K562 (cell line): Measurements from ENCODE around the gene DALRD3. TPM values are rescaled to one million over a fixed set of nuclear protein-coding genes. Genes with fewer than 3 reads are reported as not detected.

Experiments
- CXXC5 ChIP-seq: fragments of 250-450 bp; sonication (Bioruptor Pico); IDR thresholded peaks from 2 replicates; pipeline ENCODE4 v1.8.0; 2022; ENCODE audit warnings: inconsistent platforms, mild to moderate bottlenecking, moderate library complexity
- ETS2 ChIP-seq: IDR thresholded peaks from 2 replicates; pipeline ENCODE4 v1.6.1; 2016; ENCODE audit warnings: borderline replicate concordance, missing genetic modification characterization, mild to moderate bottlenecking, moderate library complexity, missing compliant biosample characterization; ENCODE audit not compliant: poor library complexity, severe bottlenecking
- HLTF ChIP-seq: fragments of 450-650 bp; IDR thresholded peaks from 2 replicates; pipeline ENCODE4 v1.6.1; 2016
- HMGN3 ChIP-seq: IDR thresholded peaks from 2 replicates; pipeline ENCODE4 v1.6.1; 2011; ENCODE audit warnings: borderline replicate concordance, low read depth, mild to moderate bottlenecking, mixed read lengths, low read length; ENCODE audit not compliant: insufficient read length; ENCODE audit errors: extremely low read depth
- MAZ ChIP-seq, 2 experiments: fragments of 450-650 bp in 1 of 2; sonication (generic) in 1 of 2; formaldehyde crosslinking; IDR thresholded peaks in 1 of 2; conservative IDR thresholded peaks in 1 of 2; 2 replicates each; pipeline versions ENCODE4 v1.4.0 to v1.5.0; 2020; ENCODE audit warnings: mild to moderate bottlenecking in 1 of 2, missing genetic modification reagents in 1 of 2
- MYC ChIP-seq, 2 experiments: fragments of 250-450 bp in 1 of 2; sonication (Bioruptor Pico) in 1 of 2; IDR thresholded peaks; 2 replicates each; pipeline versions ENCODE4 v1.5.1 to v1.6.1; 2012 to 2021; ENCODE audit warnings: low read depth in 2 of 2, borderline replicate concordance in 1 of 2, improper control_type of control experiment in 1 of 2, low read length in 1 of 2, mild to moderate bottlenecking in 1 of 2, moderate library complexity in 1 of 2
- SRF ChIP-seq, 2 experiments: fragments of 250-450, 450-650 bp in 1 of 2; sonication (Bioruptor Pico) in 1 of 2; sonication (generic) in 1 of 2; formaldehyde crosslinking; IDR thresholded peaks; 2 replicates each; pipeline versions ENCODE4 v1.5.0 to v1.5.1; 2020 to 2022; ENCODE audit warnings: mild to moderate bottlenecking in 1 of 2, missing genetic modification reagents in 1 of 2
- TCF7L2 ChIP-seq: fragments of 150-350 bp; IDR thresholded peaks from 2 replicates; pipeline ENCODE4 v1.6.1; 2016; ENCODE audit warnings: low read depth, mild to moderate bottlenecking, low read length, moderate library complexity
- ZNF12 ChIP-seq: sonication (generic); formaldehyde crosslinking; IDR thresholded peaks from 2 replicates; pipeline ENCODE4 v1.4.0; 2020; ENCODE audit warnings: mild to moderate bottlenecking, missing genetic modification reagents
- ZNF143 ChIP-seq: sonication (generic); formaldehyde crosslinking; IDR thresholded peaks from 2 replicates; pipeline ENCODE4 v1.9.0; 2022; ENCODE audit warnings: mild to moderate bottlenecking, missing genetic modification reagents
- polyA plus RNA-seq, 8 experiments: library from polyadenylated mRNA; depleted of rRNA in 4 of 8; stranded (reverse) in 5 of 8; unstranded in 3 of 8; fragments of >200 nt; fragmentation: Nextera tagmentation in 2 of 8; fragmentation: Illumina TruSeq in 1 of 8; extraction: Ambion mirVana in 2 of 8; extraction: Trizol in 1 of 8; gene quantifications; 2 replicates each; pipeline versions ENCODE4 v1.2.1 to v1.2.3, GENCODE V29; 2011 to 2014; ENCODE audit warnings: inconsistent platforms in 1 of 8, missing spikeins in 1 of 8
- total RNA-seq, 7 experiments: library from RNA; depleted of rRNA in 6 of 7; stranded (reverse); fragments of >200 nt in 6 of 7; fragmentation: Illumina TruSeq in 2 of 7; extraction: Trizol in 2 of 7; gene quantifications; 2 replicates each; pipeline versions ENCODE4 v1.2.1 to v1.2.3, GENCODE V29; 2011 to 2021; ENCODE audit warnings: low replicate concordance in 1 of 7
- TF ChIP-seq, protein P1 (sequence below): fragments of 450-650 bp; conservative IDR thresholded peaks from 2 replicates; pipeline ENCODE4 v1.6.1; 2016; ENCODE audit warnings: missing genetic modification characterization, low read depth, mild to moderate bottlenecking, missing compliant biosample characterization, moderate library complexity
- TF ChIP-seq, protein P2 (sequence below): sonication (generic); formaldehyde crosslinking; IDR thresholded peaks from 2 replicates; pipeline ENCODE4 v1.8.0; 2022; ENCODE audit warnings: mild to moderate bottlenecking, low read depth, missing genetic modification reagents
- TF ChIP-seq, protein P3 (sequence below), 2 experiments: fragments of 150-350 bp in 1 of 2; IDR thresholded peaks; 2 replicates each; pipeline ENCODE4 v1.6.1; 2012 to 2016; ENCODE audit warnings: low read depth in 2 of 2, low read length in 2 of 2, mild to moderate bottlenecking in 1 of 2, moderate library complexity in 1 of 2
- TF ChIP-seq, protein P4 (sequence below): sonication (generic); formaldehyde crosslinking; IDR thresholded peaks from 2 replicates; pipeline ENCODE4 v1.8.1; 2023; ENCODE audit warnings: missing genetic modification reagents, mild to moderate bottlenecking, borderline replicate concordance

Gene DALRD3
- total and polyA plus RNA-seq, 9 of the 15 experiments (the other 6 are each of a cell fraction or from before 2014, with no cell fraction given) = 6.6 to 31.3 (median 14.4) TPM

DNA sequence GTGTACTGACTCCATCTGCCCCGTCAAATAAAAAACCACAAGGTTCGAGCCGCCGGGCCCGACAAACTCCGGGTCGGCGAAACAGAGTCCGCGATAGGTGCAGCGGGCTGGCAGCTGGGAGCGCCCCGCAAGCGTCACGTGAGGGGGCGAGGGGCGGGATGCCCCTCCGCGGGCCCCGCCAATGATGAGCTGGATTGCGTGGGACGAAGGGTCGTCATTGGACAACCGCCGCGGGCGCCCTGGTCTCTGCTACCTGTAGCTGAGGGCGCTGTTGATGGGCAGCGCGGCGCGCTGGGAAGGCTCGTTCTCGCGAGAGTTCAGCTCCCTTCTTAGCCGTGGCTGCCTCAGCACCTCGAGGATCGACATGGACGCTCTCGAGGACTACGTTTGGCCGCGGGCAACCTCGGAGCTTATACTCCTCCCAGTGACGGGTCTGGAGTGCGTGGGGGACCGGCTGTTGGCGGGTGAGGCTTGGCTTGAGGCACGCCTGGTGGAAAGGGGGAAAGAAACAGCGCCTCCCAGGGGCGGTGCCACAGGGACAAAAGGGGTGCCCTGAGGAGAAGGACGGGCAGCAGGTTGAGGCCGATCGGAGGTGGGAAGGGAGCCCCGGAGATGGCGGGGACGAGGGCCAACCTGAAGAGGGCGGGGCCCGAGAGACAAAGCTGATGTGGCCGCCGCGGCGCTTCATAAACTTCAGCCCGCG is 11.2 kb downstream of the DALRD3 start, which contains the start of gene WDR6 (continued):
- TF ChIP-seq, protein P1, sequence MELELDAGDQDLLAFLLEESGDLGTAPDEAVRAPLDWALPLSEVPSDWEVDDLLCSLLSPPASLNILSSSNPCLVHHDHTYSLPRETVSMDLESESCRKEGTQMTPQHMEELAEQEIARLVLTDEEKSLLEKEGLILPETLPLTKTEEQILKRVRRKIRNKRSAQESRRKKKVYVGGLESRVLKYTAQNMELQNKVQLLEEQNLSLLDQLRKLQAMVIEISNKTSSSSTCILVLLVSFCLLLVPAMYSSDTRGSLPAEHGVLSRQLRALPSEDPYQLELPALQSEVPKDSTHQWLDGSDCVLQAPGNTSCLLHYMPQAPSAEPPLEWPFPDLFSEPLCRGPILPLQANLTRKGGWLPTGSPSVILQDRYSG (tag) = no peak
- TF ChIP-seq MYC (IDR thresholded peaks at IDR 0.05; ENCODE audit: low read depth, low read length) (peak; percentile 64; the same call in 1 of the 2 replicates), MYC (CRISPR knock-in tag; IDR thresholded peaks at IDR 0.05; ENCODE audit: borderline replicate concordance, low read depth) (peak; percentile 85; the same call in 1 of the 2 replicates), ZNF143 (CRISPR knock-in tag) (no peak), ZNF12 (no peak; the same call in 1 of the 2 replicates), MAZ (CRISPR knock-in tag; conservative IDR thresholded peaks at IDR 0.05 in 1 of 2, IDR thresholded peaks at IDR 0.05 in 1 of 2) (peak in 1 of 2 experiments; percentile 78; a peak in 1 of 4 replicates), CXXC5 (CRISPR knock-in tag) (peak; percentile 95), HMGN3 (no peak), SRF (CRISPR knock-in tag; IDR thresholded peaks at IDR 0.05) (no peak), HLTF (0 out of 2 replicates have a peak, but pooled peaks have one; percentile 46), ETS2 (no peak), TCF7L2 (no peak)
- TF ChIP-seq, protein P2, sequence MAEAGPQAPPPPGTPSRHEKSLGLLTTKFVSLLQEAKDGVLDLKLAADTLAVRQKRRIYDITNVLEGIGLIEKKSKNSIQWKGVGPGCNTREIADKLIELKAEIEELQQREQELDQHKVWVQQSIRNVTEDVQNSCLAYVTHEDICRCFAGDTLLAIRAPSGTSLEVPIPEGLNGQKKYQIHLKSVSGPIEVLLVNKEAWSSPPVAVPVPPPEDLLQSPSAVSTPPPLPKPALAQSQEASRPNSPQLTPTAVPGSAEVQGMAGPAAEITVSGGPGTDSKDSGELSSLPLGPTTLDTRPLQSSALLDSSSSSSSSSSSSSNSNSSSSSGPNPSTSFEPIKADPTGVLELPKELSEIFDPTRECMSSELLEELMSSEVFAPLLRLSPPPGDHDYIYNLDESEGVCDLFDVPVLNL (CRISPR knock-in tag) = no peak
- TF ChIP-seq, protein P3, sequence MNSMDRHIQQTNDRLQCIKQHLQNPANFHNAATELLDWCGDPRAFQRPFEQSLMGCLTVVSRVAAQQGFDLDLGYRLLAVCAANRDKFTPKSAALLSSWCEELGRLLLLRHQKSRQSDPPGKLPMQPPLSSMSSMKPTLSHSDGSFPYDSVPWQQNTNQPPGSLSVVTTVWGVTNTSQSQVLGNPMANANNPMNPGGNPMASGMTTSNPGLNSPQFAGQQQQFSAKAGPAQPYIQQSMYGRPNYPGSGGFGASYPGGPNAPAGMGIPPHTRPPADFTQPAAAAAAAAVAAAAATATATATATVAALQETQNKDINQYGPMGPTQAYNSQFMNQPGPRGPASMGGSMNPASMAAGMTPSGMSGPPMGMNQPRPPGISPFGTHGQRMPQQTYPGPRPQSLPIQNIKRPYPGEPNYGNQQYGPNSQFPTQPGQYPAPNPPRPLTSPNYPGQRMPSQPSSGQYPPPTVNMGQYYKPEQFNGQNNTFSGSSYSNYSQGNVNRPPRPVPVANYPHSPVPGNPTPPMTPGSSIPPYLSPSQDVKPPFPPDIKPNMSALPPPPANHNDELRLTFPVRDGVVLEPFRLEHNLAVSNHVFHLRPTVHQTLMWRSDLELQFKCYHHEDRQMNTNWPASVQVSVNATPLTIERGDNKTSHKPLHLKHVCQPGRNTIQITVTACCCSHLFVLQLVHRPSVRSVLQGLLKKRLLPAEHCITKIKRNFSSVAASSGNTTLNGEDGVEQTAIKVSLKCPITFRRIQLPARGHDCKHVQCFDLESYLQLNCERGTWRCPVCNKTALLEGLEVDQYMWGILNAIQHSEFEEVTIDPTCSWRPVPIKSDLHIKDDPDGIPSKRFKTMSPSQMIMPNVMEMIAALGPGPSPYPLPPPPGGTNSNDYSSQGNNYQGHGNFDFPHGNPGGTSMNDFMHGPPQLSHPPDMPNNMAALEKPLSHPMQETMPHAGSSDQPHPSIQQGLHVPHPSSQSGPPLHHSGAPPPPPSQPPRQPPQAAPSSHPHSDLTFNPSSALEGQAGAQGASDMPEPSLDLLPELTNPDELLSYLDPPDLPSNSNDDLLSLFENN (IDR thresholded peaks at IDR 0.05; ENCODE audit: low read depth in 2 of 2, low read length in 2 of 2) = no peak
- TF ChIP-seq, protein P4, sequence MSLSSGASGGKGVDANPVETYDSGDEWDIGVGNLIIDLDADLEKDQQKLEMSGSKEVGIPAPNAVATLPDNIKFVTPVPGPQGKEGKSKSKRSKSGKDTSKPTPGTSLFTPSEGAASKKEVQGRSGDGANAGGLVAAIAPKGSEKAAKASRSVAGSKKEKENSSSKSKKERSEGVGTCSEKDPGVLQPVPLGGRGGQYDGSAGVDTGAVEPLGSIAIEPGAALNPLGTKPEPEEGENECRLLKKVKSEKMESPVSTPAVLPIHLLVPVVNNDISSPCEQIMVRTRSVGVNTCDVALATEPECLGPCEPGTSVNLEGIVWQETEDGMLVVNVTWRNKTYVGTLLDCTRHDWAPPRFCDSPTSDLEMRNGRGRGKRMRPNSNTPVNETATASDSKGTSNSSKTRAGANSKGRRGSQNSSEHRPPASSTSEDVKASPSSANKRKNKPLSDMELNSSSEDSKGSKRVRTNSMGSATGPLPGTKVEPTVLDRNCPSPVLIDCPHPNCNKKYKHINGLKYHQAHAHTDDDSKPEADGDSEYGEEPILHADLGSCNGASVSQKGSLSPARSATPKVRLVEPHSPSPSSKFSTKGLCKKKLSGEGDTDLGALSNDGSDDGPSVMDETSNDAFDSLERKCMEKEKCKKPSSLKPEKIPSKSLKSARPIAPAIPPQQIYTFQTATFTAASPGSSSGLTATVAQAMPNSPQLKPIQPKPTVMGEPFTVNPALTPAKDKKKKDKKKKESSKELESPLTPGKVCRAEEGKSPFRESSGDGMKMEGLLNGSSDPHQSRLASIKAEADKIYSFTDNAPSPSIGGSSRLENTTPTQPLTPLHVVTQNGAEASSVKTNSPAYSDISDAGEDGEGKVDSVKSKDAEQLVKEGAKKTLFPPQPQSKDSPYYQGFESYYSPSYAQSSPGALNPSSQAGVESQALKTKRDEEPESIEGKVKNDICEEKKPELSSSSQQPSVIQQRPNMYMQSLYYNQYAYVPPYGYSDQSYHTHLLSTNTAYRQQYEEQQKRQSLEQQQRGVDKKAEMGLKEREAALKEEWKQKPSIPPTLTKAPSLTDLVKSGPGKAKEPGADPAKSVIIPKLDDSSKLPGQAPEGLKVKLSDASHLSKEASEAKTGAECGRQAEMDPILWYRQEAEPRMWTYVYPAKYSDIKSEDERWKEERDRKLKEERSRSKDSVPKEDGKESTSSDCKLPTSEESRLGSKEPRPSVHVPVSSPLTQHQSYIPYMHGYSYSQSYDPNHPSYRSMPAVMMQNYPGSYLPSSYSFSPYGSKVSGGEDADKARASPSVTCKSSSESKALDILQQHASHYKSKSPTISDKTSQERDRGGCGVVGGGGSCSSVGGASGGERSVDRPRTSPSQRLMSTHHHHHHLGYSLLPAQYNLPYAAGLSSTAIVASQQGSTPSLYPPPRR (CRISPR knock-in tag) = no peak
